GM13976 (cell line): ENCODE results near the gene THEMIS.

Source experiments
- DNase-seq: peaks from one replicate; pipeline ENCODE4 v3.0.0; 2012; ENCODE audit warnings: low spot score
- CTCF ChIP-seq: IDR thresholded peaks from 2 replicates; pipeline ENCODE4 v1.5.1; 2012; ENCODE audit warnings: borderline replicate concordance, mild to moderate bottlenecking; ENCODE audit not compliant: insufficient read depth; ENCODE audit errors: extremely low read depth, missing control alignments, control extremely low read depth
- in situ Hi-C: fragments of 300-500 bp; cut with MboI; formaldehyde crosslinking; loops from one replicate; pipeline ENCODE4 v1.12.0; 2022; ENCODE audit warnings: low sequenced_read_pairs, mixed read lengths, inconsistent platforms; ENCODE audit not compliant: unreplicated experiment

THEMIS gene

DNA sequence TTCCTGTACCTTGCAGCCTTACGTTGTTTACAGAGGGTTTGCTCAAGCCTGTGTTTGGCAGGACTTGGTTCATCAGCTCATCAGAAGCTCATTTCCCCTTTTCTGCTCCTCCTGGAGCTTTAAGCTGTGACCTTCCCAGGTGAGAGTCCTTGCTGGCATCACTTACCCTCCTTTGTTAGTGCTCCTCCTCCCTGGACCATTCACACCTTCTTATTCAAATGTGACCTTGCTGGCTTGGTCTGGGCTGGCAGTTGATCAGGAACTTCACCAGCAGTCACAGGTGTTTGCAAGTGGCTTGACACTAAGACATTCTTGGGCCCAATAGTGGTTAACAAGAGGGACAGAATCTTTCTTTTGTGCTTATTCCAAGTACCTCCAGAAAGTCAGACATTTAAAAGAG, 175.0 kb downstream of the THEMIS start:
- DNase-seq: no peak
- in situ Hi-C loops: loop anchor here (25.0 kb wide), 2 partner anchors 611 to 1011 kb away; no protein-coding TSS in a partner anchor
- no peak for TF ChIP-seq CTCF

DNA sequence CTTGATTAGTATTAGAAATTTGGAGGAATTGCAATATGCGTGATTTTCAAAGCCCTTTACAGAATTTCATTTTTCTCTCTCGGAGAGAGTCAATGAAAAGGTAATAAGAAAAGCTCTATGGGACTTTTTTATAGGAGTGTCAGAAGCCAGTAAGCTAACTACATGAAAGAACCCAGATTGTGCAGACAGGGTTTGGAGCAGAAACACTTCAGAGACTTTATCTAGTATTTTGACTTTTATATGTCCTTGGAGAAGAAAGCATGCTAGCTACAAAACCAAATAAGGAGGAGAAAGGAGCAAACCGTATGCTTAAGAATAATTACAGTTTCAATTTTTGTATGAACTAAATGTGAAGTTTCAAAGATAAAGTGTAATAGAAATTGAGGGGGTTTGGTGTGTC, 182.2 kb downstream of the THEMIS start:
- TF ChIP-seq CTCF: no peak
- no peak for DNase-seq
- in situ Hi-C loops: no loop called here

DNA sequence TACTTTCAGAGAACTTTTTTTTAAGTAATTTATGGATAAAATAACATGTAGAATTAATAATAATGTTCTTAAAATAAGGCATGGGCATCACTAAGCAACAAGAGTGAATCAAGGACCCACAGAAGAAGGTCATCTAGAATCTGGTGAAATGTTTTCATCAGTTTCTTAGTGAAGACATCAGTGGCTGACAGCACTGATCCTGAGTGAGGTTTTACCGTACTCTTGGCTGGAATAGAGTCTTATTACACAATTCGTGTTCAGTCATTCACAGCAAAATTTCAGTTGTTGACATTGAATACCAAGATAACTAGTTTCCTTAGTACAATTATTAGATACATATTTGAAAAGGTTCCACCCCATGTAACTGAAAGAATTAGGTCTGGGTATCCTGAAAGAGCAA, 183.5 kb downstream of the THEMIS start:
- in situ Hi-C loops: no loop called here
- DNase-seq: no peak
- no peak for TF ChIP-seq CTCF

GRCh38 chr6:127716465-127716864, 184.4 kb downstream of the THEMIS start:
- DNase-seq: no peak
- in situ Hi-C loops: no loop called here
- TF ChIP-seq CTCF: no peak

DNA sequence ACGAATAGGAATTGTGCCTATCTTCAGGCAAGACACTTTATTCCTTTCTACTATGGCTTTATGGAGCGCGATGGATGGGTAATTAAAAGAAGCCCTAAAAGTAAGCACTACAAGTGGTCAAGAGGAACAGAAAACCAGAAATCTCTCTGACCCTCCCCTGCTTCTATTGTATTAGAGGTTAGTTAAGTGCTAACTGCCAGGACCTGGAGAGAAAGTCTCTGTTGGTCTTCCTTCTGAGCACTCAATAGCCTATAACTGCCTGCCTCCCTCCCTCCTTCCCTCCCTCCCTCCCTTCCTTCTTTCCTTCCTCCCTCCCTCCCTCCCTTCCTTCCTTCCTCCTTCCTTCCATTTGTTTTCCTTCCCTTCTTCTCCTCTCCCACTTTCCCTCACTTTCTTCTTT, 190.2 kb downstream of the THEMIS start:
- DNase-seq: no peak
- in situ Hi-C loops: no loop called here
- TF ChIP-seq CTCF: no peak

DNA sequence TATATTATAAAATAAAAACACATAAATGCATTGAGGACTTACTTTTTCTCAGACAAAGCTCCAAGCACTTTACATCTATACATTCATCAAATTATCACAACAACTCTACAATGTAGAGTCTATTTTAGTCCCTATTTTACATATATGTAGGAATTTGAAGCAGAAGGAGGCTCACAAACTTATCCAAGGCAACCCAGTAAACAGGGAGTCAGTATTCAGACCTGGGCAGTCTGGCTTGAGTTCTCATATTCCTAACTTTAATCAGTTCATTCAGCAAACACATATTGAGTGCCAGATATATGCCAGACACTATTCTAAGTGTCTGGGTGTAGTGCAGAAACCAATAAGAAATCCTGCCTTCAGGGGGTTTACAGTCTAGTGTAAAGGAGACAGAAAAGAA, 194.6 kb downstream of the THEMIS start:
- TF ChIP-seq CTCF: no peak
- in situ Hi-C loops: no loop called here
- DNase-seq: no peak

DNA sequence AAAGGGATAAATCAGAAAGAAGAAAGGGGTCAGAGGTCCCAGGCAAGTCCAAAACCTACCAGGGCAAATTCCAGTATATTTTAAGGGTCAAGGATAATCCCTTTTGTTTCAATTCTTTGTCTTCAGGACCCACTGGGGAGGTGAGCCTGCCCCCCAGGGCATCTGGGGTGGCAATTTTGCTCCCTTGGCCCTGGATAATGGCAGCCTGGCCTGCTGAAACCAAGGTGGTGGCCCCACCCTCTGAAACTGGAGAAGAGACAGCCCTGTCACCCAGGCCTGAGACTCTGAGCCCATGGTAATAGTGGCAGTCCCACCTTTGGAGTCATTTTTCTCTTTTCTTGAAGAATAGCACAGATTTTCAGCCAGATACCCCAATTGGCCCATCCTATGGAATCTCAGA, 205.8 kb downstream of the THEMIS start:
- in situ Hi-C loops: no loop called here

More for the DNA sequence above, 205.8 kb downstream of the THEMIS start:
- TF ChIP-seq CTCF: no peak
- no peak for DNase-seq
